A549 (cell line): ENCODE results near the gene DCAF7. TPM values are rescaled to one million over a fixed set of nuclear protein-coding genes. Genes with fewer than 3 reads are reported as not detected.

Experiments
- ATAC-seq, 2 experiments: fragments of 200-7000 bp in 1 of 2; fragments of >200 bp in 1 of 2; cut with Nextera tagmentation in 1 of 2; cut with Tn5 transposase in 1 of 2; 3 replicates each; pipeline versions ENCODE4 v1.8.0 to v1.9.1; 2018 to 2020; ENCODE audit warnings: mild to moderate bottlenecking in 1 of 2, moderate library complexity in 1 of 2
- CTCF ChIA-PET: fragments of 300-600 bp; sonication (Branson Sonifier 250); formaldehyde crosslinking; extraction: SDS; loops from one replicate; lab custom pipeline; 2021; ENCODE audit warnings: antibody characterized with exemption, inconsistent platforms; lab: Yijun Ruan, JAX
- POLR2A ChIA-PET: fragments of 350-600 bp; formaldehyde crosslinking; extraction: SDS; loops from one replicate; lab custom pipeline; 2021; ENCODE audit warnings: antibody characterized with exemption, inconsistent platforms; lab: Yijun Ruan, JAX
- DNase-seq, 2 experiments: peaks; one replicate each; pipeline versions ENCODE4 v3.0.0 to v3.0.0-alpha.2; 2011 to 2016; ENCODE audit warnings: low read depth in 1 of 2, low spot score in 1 of 2
- FAIRE-seq: peaks from 2 replicates; lab custom pipeline; 2011; peaks lifted over from hg19 to GRCh38; lab: Jason Lieb, UNC
- H3K27ac ChIP-seq, 2 experiments: fragments of >200 bp; sonication (Bioruptor Twin); formaldehyde crosslinking; 3 replicates each; pipeline ENCODE4 v1.5.1; 2016 to 2017
- H3K4me1 ChIP-seq: fragments of >200 bp; sonication (Bioruptor Twin); formaldehyde crosslinking; 3 replicates; pipeline ENCODE4 v1.6.1; 2016
- H3K4me2 ChIP-seq: fragments of >200 bp; sonication (Bioruptor Twin); formaldehyde crosslinking; 3 replicates; pipeline ENCODE4 v1.6.1; 2016
- H3K4me3 ChIP-seq: fragments of >200 bp; sonication (Bioruptor Twin); formaldehyde crosslinking; 3 replicates; pipeline ENCODE4 v1.5.1; 2016
- H3K9me3 ChIP-seq: fragments of >200 bp; sonication (Bioruptor Twin); formaldehyde crosslinking; 3 replicates; pipeline ENCODE4 v1.6.1; 2016
- EHF ChIP-seq: fragments of 250-450 bp; sonication (Bioruptor Pico); IDR thresholded peaks from 2 replicates; pipeline ENCODE4 v1.5.0; 2020; ENCODE audit warnings: mild to moderate bottlenecking
- EHMT2 ChIP-seq: fragments of 200-600 bp; sonication (generic); IDR thresholded peaks from 2 replicates; pipeline ENCODE4 v1.6.1; 2016; ENCODE audit warnings: antibody characterized with exemption, low read depth, mild to moderate bottlenecking, moderate library complexity
- EP300 ChIP-seq, 2 experiments: fragments of >200 bp; sonication (Bioruptor Twin); formaldehyde crosslinking; IDR thresholded peaks; 2 replicates in 1 of 2; 3 replicates in 1 of 2; pipeline ENCODE4 v1.6.1; 2016 to 2017
- FOSL2 ChIP-seq, 2 experiments: fragments of 450-650 bp in 1 of 2; fragments of >200 bp in 1 of 2; sonication (Bioruptor Twin) in 1 of 2; formaldehyde crosslinking; IDR thresholded peaks; 2 replicates each; pipeline versions ENCODE4 v1.5.0 to v1.6.1; 2016 to 2020; ENCODE audit warnings: mild to moderate bottlenecking in 1 of 2, moderate library complexity in 1 of 2
- HDAC2 ChIP-seq: fragments of 200-600 bp; sonication (generic); IDR thresholded peaks from 2 replicates; pipeline ENCODE4 v1.6.1; 2016
- HOXA7 ChIP-seq: fragments of 250-450 bp; sonication (Bioruptor Pico); IDR thresholded peaks from 2 replicates; pipeline ENCODE4 v1.5.0; 2020; ENCODE audit warnings: mild to moderate bottlenecking, moderate library complexity
- JUN ChIP-seq, 2 experiments: fragments of >200 bp; sonication (Bioruptor Twin); formaldehyde crosslinking; IDR thresholded peaks; 2 replicates in 1 of 2; 3 replicates in 1 of 2; pipeline ENCODE4 v1.6.1; 2016 to 2017
- JUNB ChIP-seq: fragments of >200 bp; sonication (Bioruptor Twin); formaldehyde crosslinking; IDR thresholded peaks from 2 replicates; pipeline ENCODE4 v1.6.1; 2016
- KDM1A ChIP-seq: fragments of 200-600 bp; sonication (generic); IDR thresholded peaks from 2 replicates; pipeline ENCODE4 v1.6.1; 2016; ENCODE audit warnings: low read depth, mild to moderate bottlenecking
- MAFK ChIP-seq: fragments of 450-650 bp; IDR thresholded peaks from 2 replicates; pipeline ENCODE4 v1.6.1; 2014; ENCODE audit not compliant: partially characterized antibody
- MAZ ChIP-seq: fragments of 150-350 bp; IDR thresholded peaks from 2 replicates; pipeline ENCODE4 v1.6.1; 2014; ENCODE audit warnings: antibody characterized with exemption, low read depth, low read length, borderline replicate concordance
- NPAS2 ChIP-seq: fragments of 250-450 bp; sonication (Bioruptor Pico); IDR thresholded peaks from 2 replicates; pipeline ENCODE4 v1.8.0; 2022; ENCODE audit warnings: mild to moderate bottlenecking, moderate library complexity, borderline replicate concordance
- POLR2A ChIP-seq: IDR thresholded peaks from 2 replicates; pipeline ENCODE4 v1.6.1; 2012; ENCODE audit warnings: mild to moderate bottlenecking, low read length
- POLR2AphosphoS2 ChIP-seq: conservative IDR thresholded peaks from 2 replicates; pipeline ENCODE4 v1.6.1; 2012; ENCODE audit warnings: low read length, improper control_type of control experiment, inconsistent platforms
- RFX5 ChIP-seq: fragments of 450-650 bp; IDR thresholded peaks from 2 replicates; pipeline ENCODE4 v1.7.1; 2014; ENCODE audit warnings: antibody characterized with exemption, mild to moderate bottlenecking, moderate library complexity
- ZNF302 ChIP-seq: fragments of 250-450 bp; sonication (Bioruptor Pico); IDR thresholded peaks from 2 replicates; pipeline ENCODE4 v1.9.0; 2021; ENCODE audit warnings: inconsistent platforms, mild to moderate bottlenecking, moderate library complexity
- WGBS: methylation state at CpG from one replicate; pipeline ENCODE4 v1.1.6; 2017; ENCODE audit errors: missing lambda C conversion rate; 5-methylcytosine and 5-hydroxymethylcytosine counted together
- polyA plus RNA-seq, 4 experiments: library from polyadenylated mRNA; depleted of rRNA in 3 of 4; stranded (reverse); fragments of >200 nt; fragmentation: RNase III in 1 of 4; extraction: RNeasy Plus Mini Kit Qiagen cat#74134 plus additional on column Dnase treatment in 1 of 4; gene quantifications; 2 replicates in 3 of 4; 3 replicates in 1 of 4; pipeline ENCODE4 v1.2.3, GENCODE V29; 2011 to 2017
- TF ChIP-seq, protein P1 (sequence below): fragments of 200-600 bp; sonication (generic); IDR thresholded peaks from 2 replicates; pipeline ENCODE4 v1.6.1; 2016; ENCODE audit warnings: antibody characterized with exemption, mild to moderate bottlenecking, moderate library complexity
- TF ChIP-seq, protein P2 (sequence below): fragments of 450-650 bp; IDR thresholded peaks from 2 replicates; pipeline ENCODE4 v1.6.1; 2014; ENCODE audit warnings: antibody characterized with exemption
- TF ChIP-seq, protein P3 (sequence below): IDR thresholded peaks from 2 replicates; pipeline ENCODE4 v1.6.1; 2012
- TF ChIP-seq, protein P4 (sequence below): fragments of >200 bp; sonication (Bioruptor Twin); formaldehyde crosslinking; IDR thresholded peaks from 3 replicates; pipeline ENCODE4 v1.6.1; 2016
- TF ChIP-seq, protein P5 (sequence below): fragments of 150-350 bp; IDR thresholded peaks from 2 replicates; pipeline ENCODE4 v1.6.1; 2014; ENCODE audit warnings: low read depth, mild to moderate bottlenecking, low read length

Gene DCAF7
- polyA plus RNA-seq, 2 of the 4 experiments (the other 2 are of a cell fraction): 37.9 to 51.4 TPM

DNA sequence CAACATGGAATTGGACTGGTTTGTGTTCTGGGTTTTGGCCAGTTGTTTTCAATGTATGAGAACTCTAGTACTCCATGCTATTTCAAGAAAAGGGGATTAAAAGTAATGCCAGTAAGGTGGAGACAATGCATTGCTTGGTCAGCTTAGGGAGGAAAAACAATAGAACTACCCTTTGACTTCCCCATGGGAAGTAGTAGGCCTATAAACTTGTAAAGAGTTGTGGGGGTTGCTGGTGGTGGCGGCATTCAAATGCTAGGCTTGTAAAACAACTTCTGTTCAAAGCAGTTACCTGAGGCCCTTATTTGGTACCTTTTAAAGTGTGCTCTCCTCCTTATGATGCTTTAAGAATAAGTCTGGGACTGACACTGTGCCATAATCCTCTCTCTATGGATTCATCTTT is 81.3 kb downstream of the DCAF7 start:
- Histone ChIP-seq H3K27ac (no peak overlapping the region), H3K4me2 (no peak overlapping the region), H3K4me1 (no peaks in the 10 kb centered on the region), H3K9me3 (no peaks in the 10 kb centered on the region), H3K4me3 (no peak overlapping the region)
- TF ChIP-seq EP300 (IDR thresholded peaks at IDR 0.05) (no peak), EHF (CRISPR knock-in tag) (no peak), NPAS2 (CRISPR knock-in tag) (no peak), HDAC2 (no peak), MAFK (no peak), HOXA7 (no peak), POLR2A (no peak), JUNB (no peak), JUN (IDR thresholded peaks at IDR 0.05) (no peak), RFX5 (no peak)
- TF ChIP-seq, protein P1, sequence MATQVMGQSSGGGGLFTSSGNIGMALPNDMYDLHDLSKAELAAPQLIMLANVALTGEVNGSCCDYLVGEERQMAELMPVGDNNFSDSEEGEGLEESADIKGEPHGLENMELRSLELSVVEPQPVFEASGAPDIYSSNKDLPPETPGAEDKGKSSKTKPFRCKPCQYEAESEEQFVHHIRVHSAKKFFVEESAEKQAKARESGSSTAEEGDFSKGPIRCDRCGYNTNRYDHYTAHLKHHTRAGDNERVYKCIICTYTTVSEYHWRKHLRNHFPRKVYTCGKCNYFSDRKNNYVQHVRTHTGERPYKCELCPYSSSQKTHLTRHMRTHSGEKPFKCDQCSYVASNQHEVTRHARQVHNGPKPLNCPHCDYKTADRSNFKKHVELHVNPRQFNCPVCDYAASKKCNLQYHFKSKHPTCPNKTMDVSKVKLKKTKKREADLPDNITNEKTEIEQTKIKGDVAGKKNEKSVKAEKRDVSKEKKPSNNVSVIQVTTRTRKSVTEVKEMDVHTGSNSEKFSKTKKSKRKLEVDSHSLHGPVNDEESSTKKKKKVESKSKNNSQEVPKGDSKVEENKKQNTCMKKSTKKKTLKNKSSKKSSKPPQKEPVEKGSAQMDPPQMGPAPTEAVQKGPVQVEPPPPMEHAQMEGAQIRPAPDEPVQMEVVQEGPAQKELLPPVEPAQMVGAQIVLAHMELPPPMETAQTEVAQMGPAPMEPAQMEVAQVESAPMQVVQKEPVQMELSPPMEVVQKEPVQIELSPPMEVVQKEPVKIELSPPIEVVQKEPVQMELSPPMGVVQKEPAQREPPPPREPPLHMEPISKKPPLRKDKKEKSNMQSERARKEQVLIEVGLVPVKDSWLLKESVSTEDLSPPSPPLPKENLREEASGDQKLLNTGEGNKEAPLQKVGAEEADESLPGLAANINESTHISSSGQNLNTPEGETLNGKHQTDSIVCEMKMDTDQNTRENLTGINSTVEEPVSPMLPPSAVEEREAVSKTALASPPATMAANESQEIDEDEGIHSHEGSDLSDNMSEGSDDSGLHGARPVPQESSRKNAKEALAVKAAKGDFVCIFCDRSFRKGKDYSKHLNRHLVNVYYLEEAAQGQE: no peak
- TF ChIP-seq, protein P2, sequence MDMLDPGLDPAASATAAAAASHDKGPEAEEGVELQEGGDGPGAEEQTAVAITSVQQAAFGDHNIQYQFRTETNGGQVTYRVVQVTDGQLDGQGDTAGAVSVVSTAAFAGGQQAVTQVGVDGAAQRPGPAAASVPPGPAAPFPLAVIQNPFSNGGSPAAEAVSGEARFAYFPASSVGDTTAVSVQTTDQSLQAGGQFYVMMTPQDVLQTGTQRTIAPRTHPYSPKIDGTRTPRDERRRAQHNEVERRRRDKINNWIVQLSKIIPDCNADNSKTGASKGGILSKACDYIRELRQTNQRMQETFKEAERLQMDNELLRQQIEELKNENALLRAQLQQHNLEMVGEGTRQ: no peak
- TF ChIP-seq, protein P3, sequence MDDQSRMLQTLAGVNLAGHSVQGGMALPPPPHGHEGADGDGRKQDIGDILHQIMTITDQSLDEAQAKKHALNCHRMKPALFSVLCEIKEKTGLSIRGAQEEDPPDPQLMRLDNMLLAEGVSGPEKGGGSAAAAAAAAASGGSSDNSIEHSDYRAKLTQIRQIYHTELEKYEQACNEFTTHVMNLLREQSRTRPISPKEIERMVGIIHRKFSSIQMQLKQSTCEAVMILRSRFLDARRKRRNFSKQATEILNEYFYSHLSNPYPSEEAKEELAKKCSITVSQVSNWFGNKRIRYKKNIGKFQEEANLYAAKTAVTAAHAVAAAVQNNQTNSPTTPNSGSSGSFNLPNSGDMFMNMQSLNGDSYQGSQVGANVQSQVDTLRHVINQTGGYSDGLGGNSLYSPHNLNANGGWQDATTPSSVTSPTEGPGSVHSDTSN: no peak
- ATAC-seq: no peak
- ChIA-PET CTCF (interaction anchor here (0.9 to 2.6 kb wide), 3 partner anchors 9 to 37 kb away, joined by 3 to 18 read pairs (median 6); no protein-coding TSS in a partner anchor), POLR2A (no interaction called here)
- no peak for FAIRE-seq
- DNase-seq: no peak
- WGBS: 90% methylated on average over 1 of the region's 1 CpG

DNA sequence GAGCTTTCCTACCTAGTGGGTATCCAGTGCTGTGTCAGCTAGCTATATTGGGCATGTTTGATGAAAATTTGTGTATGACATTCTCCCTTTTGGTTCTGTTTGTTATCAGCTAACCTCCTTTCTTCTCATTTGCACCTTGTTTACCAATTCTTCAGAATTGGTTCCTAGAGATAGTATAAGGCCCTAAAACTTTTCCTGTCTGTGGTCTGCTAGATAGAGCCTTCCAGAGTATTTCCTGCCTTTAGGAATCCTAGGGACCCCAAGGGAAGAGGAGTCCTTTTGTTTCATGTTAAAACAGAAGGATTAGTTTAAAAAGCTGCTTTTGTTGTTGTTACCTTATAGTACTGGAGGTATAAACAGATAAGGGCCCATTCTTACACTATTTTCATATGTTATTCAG is 83.5 kb downstream of the DCAF7 start:
- TF ChIP-seq, protein P4, sequence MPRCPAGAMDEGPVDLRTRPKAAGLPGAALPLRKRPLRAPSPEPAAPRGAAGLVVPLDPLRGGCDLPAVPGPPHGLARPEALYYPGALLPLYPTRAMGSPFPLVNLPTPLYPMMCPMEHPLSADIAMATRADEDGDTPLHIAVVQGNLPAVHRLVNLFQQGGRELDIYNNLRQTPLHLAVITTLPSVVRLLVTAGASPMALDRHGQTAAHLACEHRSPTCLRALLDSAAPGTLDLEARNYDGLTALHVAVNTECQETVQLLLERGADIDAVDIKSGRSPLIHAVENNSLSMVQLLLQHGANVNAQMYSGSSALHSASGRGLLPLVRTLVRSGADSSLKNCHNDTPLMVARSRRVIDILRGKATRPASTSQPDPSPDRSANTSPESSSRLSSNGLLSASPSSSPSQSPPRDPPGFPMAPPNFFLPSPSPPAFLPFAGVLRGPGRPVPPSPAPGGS: no peak
- TF ChIP-seq, protein P5, sequence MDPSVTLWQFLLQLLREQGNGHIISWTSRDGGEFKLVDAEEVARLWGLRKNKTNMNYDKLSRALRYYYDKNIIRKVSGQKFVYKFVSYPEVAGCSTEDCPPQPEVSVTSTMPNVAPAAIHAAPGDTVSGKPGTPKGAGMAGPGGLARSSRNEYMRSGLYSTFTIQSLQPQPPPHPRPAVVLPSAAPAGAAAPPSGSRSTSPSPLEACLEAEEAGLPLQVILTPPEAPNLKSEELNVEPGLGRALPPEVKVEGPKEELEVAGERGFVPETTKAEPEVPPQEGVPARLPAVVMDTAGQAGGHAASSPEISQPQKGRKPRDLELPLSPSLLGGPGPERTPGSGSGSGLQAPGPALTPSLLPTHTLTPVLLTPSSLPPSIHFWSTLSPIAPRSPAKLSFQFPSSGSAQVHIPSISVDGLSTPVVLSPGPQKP: no peak
- POLR2A ChIA-PET: no interaction called here
- H3K27ac ChIP-seq: no peak overlapping the region
- DNase-seq: no peak
- H3K9me3 ChIP-seq: no peaks in the 10 kb centered on the region
- no peak for FAIRE-seq
- no peak for ATAC-seq
- no peaks in the 10 kb centered on the region for H3K4me1 ChIP-seq
- CTCF ChIA-PET: interaction anchor here (1.8 to 4.1 kb wide), 2 partner anchors 13 to 22 kb away, joined by 4 to 21 read pairs; no protein-coding TSS in a partner anchor
- H3K4me3 ChIP-seq: no peak overlapping the region
- no peak overlapping the region for H3K4me2 ChIP-seq

DNA sequence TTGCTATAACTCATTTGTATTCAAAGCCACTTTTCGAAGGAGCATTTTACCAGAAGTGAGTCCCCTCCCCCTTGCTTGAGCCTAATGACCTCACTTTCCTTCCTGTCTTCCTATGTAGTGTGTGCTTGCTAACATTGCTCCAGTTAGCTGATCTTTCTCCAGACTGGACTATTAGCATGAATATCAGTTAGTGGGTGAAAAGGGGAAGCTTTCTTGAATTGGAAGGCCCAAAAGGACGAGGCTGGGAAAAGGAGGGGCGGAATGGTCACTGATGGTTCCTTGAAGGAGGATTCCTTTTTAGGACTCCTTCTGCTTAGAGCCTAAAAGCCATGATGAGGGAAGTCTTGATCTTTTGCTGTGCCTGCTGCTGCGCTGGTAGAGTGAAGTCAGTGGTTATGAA is 83.9 kb downstream of the DCAF7 start:
- no peak overlapping the region for H3K4me2 ChIP-seq
- H3K4me3 ChIP-seq: no peak overlapping the region
- H3K27ac ChIP-seq: no peak overlapping the region
- ChIA-PET POLR2A (no interaction called here), CTCF (interaction anchor here (1.0 to 4.1 kb wide), 3 partner anchors 12 to 155 kb away, joined by 3 to 21 read pairs (median 4); no protein-coding TSS in a partner anchor)
- 91% methylated on average over 4 of the region's 4 CpGs for WGBS
- no peak for DNase-seq
- no peaks in the 10 kb centered on the region for H3K9me3 ChIP-seq
- TF ChIP-seq MAZ (no peak), EHMT2 (no peak), ZNF302 (no peak), FOSL2 (IDR thresholded peaks at IDR 0.05) (no peak), FOSL2 (CRISPR knock-in tag; IDR thresholded peaks at IDR 0.05) (no peak), RFX5 (no peak), KDM1A (no peak), POLR2AphosphoS2 (no peak)
- TF ChIP-seq, protein P2: no peak
- TF ChIP-seq, protein P1: no peak
- ATAC-seq: no peak
- no peaks in the 10 kb centered on the region for H3K4me1 ChIP-seq
- no peak for FAIRE-seq
